Effector memory CD8-positive, alpha-beta T cell (primary cell): Measurements from ENCODE around the gene PWP1.

Source experiments
- ATAC-seq: fragments of 150-1000 bp; cut with Tn5 transposase; replicated peaks from 2 replicates; pipeline ENCODE4 v1.10.0; 2021; ENCODE audit warnings: mild to moderate bottlenecking, moderate library complexity
- DNase-seq, 3 experiments: peaks; one replicate each; pipeline ENCODE4 v3.0.0; 2021
- H3K27ac Mint-ChIP-seq, 2 donors: one replicate each; pipeline ENCODE4 v1.8.0; 2022; ENCODE audit warnings: mild to moderate bottlenecking in 2 of 2, mixed read lengths in 2 of 2, moderate library complexity in 2 of 2
- H3K27me3 Mint-ChIP-seq, 2 donors: one replicate each; pipeline ENCODE4 v1.8.0; 2022; ENCODE audit warnings: mixed read lengths in 2 of 2
- H3K36me3 Mint-ChIP-seq: one replicate; pipeline ENCODE4 v1.8.0; 2022; ENCODE audit warnings: mild to moderate bottlenecking, moderate library complexity, mixed read lengths; ENCODE audit not compliant: insufficient read depth
- H3K4me1 Mint-ChIP-seq, 2 donors: one replicate each; pipeline ENCODE4 v1.8.0; 2022; ENCODE audit warnings: low read depth in 2 of 2, mixed read lengths in 2 of 2
- H3K4me3 Mint-ChIP-seq, 2 donors: one replicate each; pipeline ENCODE4 v1.8.0; 2022; ENCODE audit warnings: mild to moderate bottlenecking in 2 of 2, mixed read lengths in 2 of 2, moderate library complexity in 2 of 2
- H3K9me3 Mint-ChIP-seq, 2 donors: one replicate each; pipeline ENCODE4 v1.8.0; 2022; ENCODE audit warnings: mixed read lengths in 2 of 2

Gene PWP1

GRCh38 chr12:107732365-107732764 lies 46.8 kb downstream of the PWP1 start:
- H3K4me3 Mint-ChIP-seq = no peak overlapping the region
- peaks cover 28% of the 10 kb centered on the region for H3K36me3 Mint-ChIP-seq

GRCh38 chr12:107734139-107734538 lies 48.5 kb downstream of the PWP1 start:
- peaks cover 2 to 13% of the 10 kb centered on the region in 2 donors for H3K4me1 Mint-ChIP-seq
- peak overlapping the region in 1 of 2 donors; percentile 62 for H3K27ac Mint-ChIP-seq
- H3K27me3 Mint-ChIP-seq = no peaks in the 10 kb centered on the region
- DNase-seq (no peak), ATAC-seq (no peak)
- peaks cover 42% of the 10 kb centered on the region for H3K36me3 Mint-ChIP-seq
- no peak overlapping the region for H3K4me3 Mint-ChIP-seq
- no peaks in the 10 kb centered on the region for H3K9me3 Mint-ChIP-seq

More at GRCh38 chr12:107732365-107732764, 46.8 kb downstream of the PWP1 start:
- Mint-ChIP-seq H3K27ac (peak overlapping the region in 1 of 2 donors; percentile 65), H3K9me3 (no peaks in the 10 kb centered on the region), H3K4me1 (peaks cover 2 to 10% of the 10 kb centered on the region in 2 donors), H3K27me3 (no peaks in the 10 kb centered on the region)
- DNase-seq (no peak), ATAC-seq (no peak)

DNA sequence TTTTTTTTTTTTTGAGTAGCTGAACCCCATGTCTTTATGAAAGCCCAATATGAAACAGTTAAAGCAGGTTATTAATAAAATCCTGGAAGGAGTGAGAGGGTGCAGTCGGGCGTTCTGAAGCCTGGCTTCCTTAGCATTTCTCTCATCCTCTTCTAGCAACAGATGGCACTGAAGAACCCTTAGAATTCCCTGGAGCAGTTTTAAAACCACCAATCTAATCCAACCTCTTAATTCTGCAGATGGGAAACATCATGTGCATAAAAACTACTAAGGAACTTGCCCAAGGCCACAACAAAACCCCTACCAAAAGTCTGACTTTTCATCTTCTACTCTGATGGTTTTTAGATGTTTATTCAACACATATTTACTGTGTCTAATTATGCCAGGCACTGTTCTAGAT lies 50.2 kb downstream of the PWP1 start:
- DNase-seq = no peak
- Mint-ChIP-seq H3K4me3 (no peak overlapping the region), H3K4me1 (peaks cover 2 to 13% of the 10 kb centered on the region in 2 donors), H3K36me3 (peaks cover 59% of the 10 kb centered on the region), H3K27ac (peak overlapping the region in 1 of 2 donors; percentile 25), H3K27me3 (no peaks in the 10 kb centered on the region), H3K9me3 (no peaks in the 10 kb centered on the region)
- ATAC-seq = no peak

GRCh38 chr12:107736914-107737313 lies 51.3 kb downstream of the PWP1 start:
- H3K36me3 Mint-ChIP-seq = peaks cover 70% of the 10 kb centered on the region
- H3K27me3 Mint-ChIP-seq = no peaks in the 10 kb centered on the region
- peak overlapping the region; percentile 5 to 25 for H3K27ac Mint-ChIP-seq
- H3K9me3 Mint-ChIP-seq = no peaks in the 10 kb centered on the region
- DNase-seq (no peak), ATAC-seq (peak; percentile 72)
- no peak overlapping the region for H3K4me3 Mint-ChIP-seq
- H3K4me1 Mint-ChIP-seq = peaks cover 3 to 13% of the 10 kb centered on the region in 2 donors

- Mint-ChIP-seq H3K4me3 (no peak overlapping the region), H3K4me1 (peaks cover 0 to 2% of the 10 kb centered on the region in 2 donors), H3K27ac (no peak overlapping the region), H3K36me3 (peaks cover 43% of the 10 kb centered on the region), H3K27me3 (no peaks in the 10 kb centered on the region), H3K9me3 (no peaks in the 10 kb centered on the region)
- no peak for ATAC-seq
- no peak for DNase-seq
Observed at GRCh38 chr12:107748472-107748871, 62.9 kb downstream of the PWP1 start.

GRCh38 chr12:107749083-107749482 lies 63.5 kb downstream of the PWP1 start:
- ATAC-seq = no peak

GRCh38 chr12:107759410-107759809 lies 73.8 kb downstream of the PWP1 start:
- Mint-ChIP-seq H3K27me3 (no peaks in the 10 kb centered on the region), H3K36me3 (peaks cover 58% of the 10 kb centered on the region), H3K27ac (peak overlapping the region; percentile 89 to 91), H3K9me3 (no peaks in the 10 kb centered on the region), H3K4me1 (peaks cover 20 to 25% of the 10 kb centered on the region in 2 donors), H3K4me3 (peak overlapping the region; percentile 84 to 89)
- ATAC-seq (no peak), DNase-seq (no peak)

More at GRCh38 chr12:107749083-107749482, 63.5 kb downstream of the PWP1 start:
- peaks cover 2 to 3% of the 10 kb centered on the region in 2 donors for H3K4me1 Mint-ChIP-seq
- H3K27me3 Mint-ChIP-seq = no peaks in the 10 kb centered on the region
- H3K4me3 Mint-ChIP-seq = no peak overlapping the region
- no peaks in the 10 kb centered on the region for H3K9me3 Mint-ChIP-seq
- H3K36me3 Mint-ChIP-seq = peaks cover 43% of the 10 kb centered on the region
- no peak for DNase-seq
- no peak overlapping the region for H3K27ac Mint-ChIP-seq

DNA sequence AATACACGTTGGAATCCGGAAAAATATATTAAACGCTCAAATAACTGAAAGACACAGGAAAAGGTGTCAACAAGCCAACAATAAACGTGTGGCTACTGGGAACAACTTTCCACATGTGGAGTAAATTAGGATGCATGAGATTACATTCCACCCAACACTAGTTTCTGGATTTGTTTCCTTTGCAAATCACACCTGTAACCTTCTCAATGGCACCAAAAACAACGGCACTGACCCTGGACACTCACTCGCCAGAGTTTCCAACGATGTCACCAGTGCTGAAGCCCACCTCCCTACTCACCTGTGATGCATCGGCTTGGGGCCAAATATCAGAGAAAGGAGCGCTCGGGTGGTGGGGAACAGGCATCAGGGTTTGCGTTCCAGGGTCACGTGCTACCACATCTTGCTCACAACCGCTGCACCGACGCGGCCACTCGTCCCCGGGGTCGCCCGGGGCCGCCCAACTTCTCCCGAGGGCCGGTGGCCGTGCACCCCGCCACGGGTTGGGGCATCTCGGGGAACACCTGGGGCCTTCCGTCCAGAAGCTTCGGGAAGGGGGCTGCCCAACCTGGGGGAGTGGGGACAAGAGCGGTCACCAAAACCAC lies 74.7 kb downstream of the PWP1 start:
- H3K36me3 Mint-ChIP-seq = peaks cover 49% of the 10 kb centered on the region
- DNase-seq = peak; percentile 16 to 24 (median 20)
- no peaks in the 10 kb centered on the region for H3K27me3 Mint-ChIP-seq
- peak overlapping the region; percentile 84 to 89 for H3K4me3 Mint-ChIP-seq
- H3K9me3 Mint-ChIP-seq = no peaks in the 10 kb centered on the region
- peak overlapping the region; percentile 89 to 91 for H3K27ac Mint-ChIP-seq
- ATAC-seq = peak; percentile 11
- H3K4me1 Mint-ChIP-seq = peaks cover 20 to 25% of the 10 kb centered on the region in 2 donors

- DNase-seq = peak; percentile 86 to 90 (median 87)
- H3K36me3 Mint-ChIP-seq = peaks cover 42% of the 10 kb centered on the region
- peak within 1 kb of the TSS; percentile 89 to 91 for H3K27ac Mint-ChIP-seq
- peaks cover 20 to 25% of the 10 kb centered on the region in 2 donors for H3K4me1 Mint-ChIP-seq
- ATAC-seq = peak; percentile 93
- H3K9me3 Mint-ChIP-seq = no peaks in the 10 kb centered on the region
- H3K4me3 Mint-ChIP-seq = peak within 1 kb of the TSS; percentile 84 to 89
- no peaks in the 10 kb centered on the region for H3K27me3 Mint-ChIP-seq
Observed at GRCh38 chr12:107760809-107761501, 75.4 kb downstream of the PWP1 start, which contains the start of gene PRDM4. Gene PRDM4 (minus strand): TSS chr12:107761137. CDS start chr12:107760515, 622 bp downstream.

- H3K27me3 Mint-ChIP-seq = no peaks in the 10 kb centered on the region
- peak overlapping the region; percentile 89 to 91 for H3K27ac Mint-ChIP-seq
- H3K4me3 Mint-ChIP-seq = peak overlapping the region; percentile 84 to 89
- H3K9me3 Mint-ChIP-seq = no peaks in the 10 kb centered on the region
- peaks cover 20 to 25% of the 10 kb centered on the region in 2 donors for H3K4me1 Mint-ChIP-seq
- no peak for DNase-seq
- no peak for ATAC-seq
- H3K36me3 Mint-ChIP-seq = peaks cover 37% of the 10 kb centered on the region
Observed at GRCh38 chr12:107761502-107761904, 75.9 kb downstream of the PWP1 start.
